MM.1S (cell line): Measurements from ENCODE around the gene WFDC5.

ENCODE experiments used
- DNase-seq: peaks from one replicate; pipeline ENCODE4 v3.0.0-alpha.2; 2015
- H2AFZ ChIP-seq: fragments of 300-600 bp; sonication (generic); 2 replicates; pipeline ENCODE4 v1.6.0; 2016; ENCODE audit warnings: antibody characterized with exemption, low read length
- H3F3A ChIP-seq: fragments of 300-600 bp; sonication (generic); 2 replicates; pipeline ENCODE4 v1.6.1; 2016; ENCODE audit warnings: mild to moderate bottlenecking, antibody characterized with exemption, low read length, moderate library complexity, mixed read lengths; ENCODE audit not compliant: insufficient read depth
- H3K27ac ChIP-seq: fragments of 300-600 bp; sonication (generic); 2 replicates; pipeline ENCODE4 v1.5.1; 2016; ENCODE audit warnings: mild to moderate bottlenecking, low read length
- H3K27me3 ChIP-seq: fragments of 300-600 bp; sonication (generic); replicated peaks from 2 replicates; pipeline ENCODE4 v1.6.0; 2016; ENCODE audit warnings: low read length; ENCODE audit not compliant: insufficient read depth
- H3K36me3 ChIP-seq: fragments of 300-600 bp; sonication (generic); replicated peaks from 2 replicates; pipeline ENCODE4 v1.6.1; 2016; ENCODE audit warnings: mild to moderate bottlenecking, low read length, mixed read lengths; ENCODE audit not compliant: insufficient read depth
- H3K4me1 ChIP-seq: fragments of 300-600 bp; sonication (generic); 2 replicates; pipeline ENCODE4 v1.6.1; 2016; ENCODE audit warnings: low read length, mixed read lengths
- H3K4me2 ChIP-seq: fragments of 300-600 bp; sonication (generic); 2 replicates; pipeline ENCODE4 v1.6.0; 2016; ENCODE audit warnings: low read depth, low read length
- H3K4me3 ChIP-seq: fragments of 300-600 bp; sonication (generic); 2 replicates; pipeline ENCODE4 v1.5.1; 2016; ENCODE audit warnings: low read length, mixed read lengths
- H3K79me2 ChIP-seq: fragments of 300-600 bp; sonication (generic); 2 replicates; pipeline ENCODE4 v1.6.1; 2016; ENCODE audit warnings: mixed run types, low read length, mixed read lengths
- H3K9ac ChIP-seq: fragments of 300-600 bp; sonication (generic); 2 replicates; pipeline ENCODE4 v1.6.1; 2016; ENCODE audit warnings: low read length, mixed read lengths
- H3K9me2 ChIP-seq: fragments of 300-600 bp; sonication (generic); replicated peaks from 2 replicates; pipeline ENCODE4 v1.6.1; 2016; ENCODE audit warnings: mild to moderate bottlenecking, low read length, mixed read lengths; ENCODE audit not compliant: insufficient read depth
- H3K9me3 ChIP-seq: fragments of 300-600 bp; sonication (generic); replicated peaks from 2 replicates; pipeline ENCODE4 v1.6.1; 2016; ENCODE audit warnings: mild to moderate bottlenecking, low read length, mixed read lengths; ENCODE audit not compliant: insufficient read depth
- H4K20me1 ChIP-seq: fragments of 300-600 bp; sonication (generic); 2 replicates; pipeline ENCODE4 v1.6.1; 2016; ENCODE audit warnings: mild to moderate bottlenecking, low read length, moderate library complexity, mixed read lengths; ENCODE audit not compliant: insufficient read depth
- CTCF ChIP-seq: fragments of 300-600 bp; sonication (generic); IDR thresholded peaks from 2 replicates; pipeline ENCODE4 v1.5.1; 2016; ENCODE audit warnings: antibody characterized with exemption, low read length, mixed read lengths
- EZH2 ChIP-seq: fragments of 300-600 bp; sonication (generic); optimal IDR thresholded peaks from 2 replicates; pipeline ENCODE3; 2017; ENCODE audit warnings: low read depth, mild to moderate bottlenecking, antibody characterized with exemption, low read length, mixed read lengths
- EZH2phosphoT487 ChIP-seq: fragments of 300-600 bp; sonication (generic); IDR thresholded peaks from 2 replicates; pipeline ENCODE4 v1.6.1; 2018; ENCODE audit warnings: antibody characterized with exemption, low read length

Gene WFDC5

GRCh38 chr20:45111799-45112471 is 3.0 kb downstream of the WFDC5 start:
- H3K36me3 ChIP-seq = no peaks in the 10 kb centered on the region
- no peaks in the 10 kb centered on the region for H3K9me3 ChIP-seq
- H2AFZ ChIP-seq = no peak overlapping the region
- no peaks in the 10 kb centered on the region for H3K9me2 ChIP-seq
- no peak for DNase-seq
- peak; percentile 61 for TF ChIP-seq CTCF
- no peak for TF ChIP-seq EZH2
- no peak for TF ChIP-seq EZH2phosphoT487
- no peaks in the 10 kb centered on the region for H3F3A ChIP-seq
- no peaks in the 10 kb centered on the region for H3K27me3 ChIP-seq
- H3K4me2 ChIP-seq = no peak overlapping the region
- no peaks in the 10 kb centered on the region for H4K20me1 ChIP-seq
- H3K79me2 ChIP-seq = no peaks in the 10 kb centered on the region
- H3K4me1 ChIP-seq = no peaks in the 10 kb centered on the region
- H3K4me3 ChIP-seq = no peak overlapping the region
- no peak overlapping the region for H3K9ac ChIP-seq
- no peak overlapping the region for H3K27ac ChIP-seq

GRCh38 chr20:45111285-45111684 is 3.7 kb downstream of the WFDC5 start:
- Histone ChIP-seq H3K4me3 (no peak overlapping the region), H3K4me1 (no peaks in the 10 kb centered on the region), H2AFZ (no peak overlapping the region), H3K9me2 (no peaks in the 10 kb centered on the region), H3F3A (no peaks in the 10 kb centered on the region), H3K27me3 (no peaks in the 10 kb centered on the region), H3K27ac (no peak overlapping the region), H3K9ac (no peak overlapping the region), H3K79me2 (no peaks in the 10 kb centered on the region), H3K36me3 (no peaks in the 10 kb centered on the region), H4K20me1 (no peaks in the 10 kb centered on the region), H3K9me3 (no peaks in the 10 kb centered on the region), H3K4me2 (no peak overlapping the region)
- TF ChIP-seq EZH2phosphoT487 (no peak), CTCF (no peak), EZH2 (no peak)
- no peak for DNase-seq

DNA sequence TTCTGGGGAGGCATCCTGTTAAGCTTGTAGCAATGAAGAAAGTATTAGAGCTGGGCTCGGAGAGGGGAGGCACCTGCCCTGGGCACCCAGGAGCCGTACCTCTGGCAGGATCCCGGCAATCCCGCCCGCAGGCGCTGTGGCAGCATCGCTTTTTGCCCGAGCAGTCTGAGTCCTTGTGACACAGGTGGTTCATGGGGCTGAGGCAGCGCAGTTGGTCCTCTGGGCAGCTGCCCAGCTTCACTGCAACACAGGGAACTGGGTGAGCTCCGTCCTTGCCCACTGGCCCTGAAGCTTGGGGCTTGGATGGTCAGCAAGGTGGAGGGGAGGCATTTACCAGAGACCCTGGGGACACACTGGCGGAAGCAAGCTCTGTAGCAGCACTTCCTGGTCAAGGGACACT is 4.7 kb downstream of the WFDC5 start:
- Histone ChIP-seq H3K9me3 (no peaks in the 10 kb centered on the region), H3F3A (no peaks in the 10 kb centered on the region), H3K36me3 (no peaks in the 10 kb centered on the region), H2AFZ (no peak overlapping the region), H3K9me2 (no peaks in the 10 kb centered on the region), H3K4me2 (no peak overlapping the region), H3K27ac (no peak overlapping the region), H3K4me3 (no peak overlapping the region), H3K9ac (no peak overlapping the region), H3K79me2 (no peaks in the 10 kb centered on the region), H3K4me1 (no peaks in the 10 kb centered on the region), H4K20me1 (no peaks in the 10 kb centered on the region), H3K27me3 (no peaks in the 10 kb centered on the region)
- no peak for DNase-seq
- no peak for TF ChIP-seq EZH2phosphoT487
- no peak for TF ChIP-seq EZH2
- no peak for TF ChIP-seq CTCF
